Middle frontal gyrus (tissue), 1 donor: Measurements from ENCODE around the gene RPS6KA2.
"Not testable (repeated sequence)": the region's sequence is repeated elsewhere in the genome, so short reads cannot be mapped to it uniquely, and the experiment has no call there.

ENCODE experiments used
- DNase-seq: peaks from one replicate; pipeline ENCODE4 v3.0.0-alpha.2; 2015; ENCODE audit warnings: low spot score; ENCODE audit errors: extremely low spot score

The RPS6KA2 gene

GRCh38 chr6:166530211-166531095 lies 96.6 kb downstream of the RPS6KA2 start:
- no peak for DNase-seq

GRCh38 chr6:166529586-166529985 lies 97.5 kb downstream of the RPS6KA2 start:
- DNase-seq, result no peak

GRCh38 chr6:166529058-166529457 lies 98.0 kb downstream of the RPS6KA2 start:
- not testable (repeated sequence) for DNase-seq

GRCh38 chr6:166527849-166528248 lies 99.2 kb downstream of the RPS6KA2 start:
- DNase-seq, result no peak

- no peak for DNase-seq
Observed at GRCh38 chr6:166526937-166527336, 100.1 kb downstream of the RPS6KA2 start.

- DNase-seq, result no peak
Observed at GRCh38 chr6:166525567-166525966, 101.5 kb downstream of the RPS6KA2 start.

- DNase-seq, result no peak
Observed at GRCh38 chr6:166523782-166524559, 103.1 kb downstream of the RPS6KA2 start.

GRCh38 chr6:166520905-166521834 lies 105.9 kb downstream of the RPS6KA2 start:
- no peak for DNase-seq

GRCh38 chr6:166516251-166516884 lies 110.7 kb downstream of the RPS6KA2 start:
- DNase-seq, result no peak

- DNase-seq, result no peak
Observed at GRCh38 chr6:166515072-166515810, 111.8 kb downstream of the RPS6KA2 start.

- DNase-seq, result no peak
Observed at GRCh38 chr6:166514196-166514595, 112.9 kb downstream of the RPS6KA2 start.

GRCh38 chr6:166512567-166512966 lies 114.5 kb downstream of the RPS6KA2 start:
- DNase-seq, result no peak

GRCh38 chr6:166511316-166511715 lies 115.7 kb downstream of the RPS6KA2 start:
- DNase-seq, result no peak

GRCh38 chr6:166509193-166509592 lies 117.9 kb downstream of the RPS6KA2 start:
- DNase-seq, result no peak

GRCh38 chr6:166508726-166509125 lies 118.3 kb downstream of the RPS6KA2 start:
- no peak for DNase-seq

- DNase-seq, result no peak
Observed at GRCh38 chr6:166507809-166508564, 119.1 kb downstream of the RPS6KA2 start.

GRCh38 chr6:166507380-166507779 lies 119.7 kb downstream of the RPS6KA2 start:
- DNase-seq, result no peak

GRCh38 chr6:166505133-166505905 lies 121.7 kb downstream of the RPS6KA2 start:
- DNase-seq, result no peak

- no peak for DNase-seq
Observed at GRCh38 chr6:166504100-166504499, 123.0 kb downstream of the RPS6KA2 start.
